Measurements from ENCODE around the gene F5.

DNA sequence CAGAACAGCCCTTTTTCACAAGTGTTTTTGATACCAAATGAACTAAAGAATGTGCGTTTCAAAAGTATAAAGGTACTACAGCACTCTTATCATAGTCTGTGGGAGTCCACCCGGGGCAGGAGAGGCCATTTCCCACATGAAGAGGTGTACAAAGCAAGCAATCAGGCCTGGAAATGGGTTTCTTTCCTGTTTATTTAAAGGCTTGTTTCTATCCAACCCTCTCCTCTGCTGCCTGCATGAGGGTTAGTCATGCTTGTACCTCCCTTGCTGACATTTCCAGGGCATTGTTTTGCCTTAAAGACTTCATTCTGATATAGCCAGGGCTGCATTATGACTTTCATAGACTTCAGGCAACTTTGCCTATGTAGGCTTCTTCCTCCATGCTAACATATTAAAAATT, 32.1 kb upstream of the F5 start:
- TF ChIP-seq, protein P1, sequence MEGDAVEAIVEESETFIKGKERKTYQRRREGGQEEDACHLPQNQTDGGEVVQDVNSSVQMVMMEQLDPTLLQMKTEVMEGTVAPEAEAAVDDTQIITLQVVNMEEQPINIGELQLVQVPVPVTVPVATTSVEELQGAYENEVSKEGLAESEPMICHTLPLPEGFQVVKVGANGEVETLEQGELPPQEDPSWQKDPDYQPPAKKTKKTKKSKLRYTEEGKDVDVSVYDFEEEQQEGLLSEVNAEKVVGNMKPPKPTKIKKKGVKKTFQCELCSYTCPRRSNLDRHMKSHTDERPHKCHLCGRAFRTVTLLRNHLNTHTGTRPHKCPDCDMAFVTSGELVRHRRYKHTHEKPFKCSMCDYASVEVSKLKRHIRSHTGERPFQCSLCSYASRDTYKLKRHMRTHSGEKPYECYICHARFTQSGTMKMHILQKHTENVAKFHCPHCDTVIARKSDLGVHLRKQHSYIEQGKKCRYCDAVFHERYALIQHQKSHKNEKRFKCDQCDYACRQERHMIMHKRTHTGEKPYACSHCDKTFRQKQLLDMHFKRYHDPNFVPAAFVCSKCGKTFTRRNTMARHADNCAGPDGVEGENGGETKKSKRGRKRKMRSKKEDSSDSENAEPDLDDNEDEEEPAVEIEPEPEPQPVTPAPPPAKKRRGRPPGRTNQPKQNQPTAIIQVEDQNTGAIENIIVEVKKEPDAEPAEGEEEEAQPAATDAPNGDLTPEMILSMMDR (conservative IDR thresholded peaks at IDR 0.05; ENCODE audit: low read depth, low read length) = no peak
- TF ChIP-seq EZH2 (IDR thresholded peaks at IDR 0.05; ENCODE audit: borderline replicate concordance, low read depth, low read length, poor library complexity, severe bottlenecking) = no peak

Data from A673 (cell line).